Neural progenitor cell (in vitro differentiated cells): ENCODE data around the gene VAT1L.

Experiments used
- CTCF ChIP-seq: fragments of 200-600 bp; sonication (generic); IDR thresholded peaks from 2 replicates; pipeline ENCODE4 v1.5.1; 2017; ENCODE audit warnings: antibody characterized with exemption, mild to moderate bottlenecking
- EZH2 ChIP-seq: fragments of 200-600 bp; sonication (generic); IDR thresholded peaks from 2 replicates; pipeline ENCODE4 v1.6.1; 2017; ENCODE audit warnings: antibody characterized with exemption, mild to moderate bottlenecking, moderate library complexity

GRCh38 chr16:77975942-77976341 is 187.6 kb downstream of the VAT1L start:
- TF ChIP-seq CTCF, result no peak
- no peak for TF ChIP-seq EZH2
